ENCODE measurements around the gene TMEFF2. TPM values are rescaled to one million over a fixed set of nuclear protein-coding genes. Genes with fewer than 3 reads are reported as not detected.

The TMEFF2 gene
- total and polyA plus RNA-seq, 2 of the 4 experiments (the other 2 are of a cell fraction), result 1.3 to 3.0 TPM

DNA sequence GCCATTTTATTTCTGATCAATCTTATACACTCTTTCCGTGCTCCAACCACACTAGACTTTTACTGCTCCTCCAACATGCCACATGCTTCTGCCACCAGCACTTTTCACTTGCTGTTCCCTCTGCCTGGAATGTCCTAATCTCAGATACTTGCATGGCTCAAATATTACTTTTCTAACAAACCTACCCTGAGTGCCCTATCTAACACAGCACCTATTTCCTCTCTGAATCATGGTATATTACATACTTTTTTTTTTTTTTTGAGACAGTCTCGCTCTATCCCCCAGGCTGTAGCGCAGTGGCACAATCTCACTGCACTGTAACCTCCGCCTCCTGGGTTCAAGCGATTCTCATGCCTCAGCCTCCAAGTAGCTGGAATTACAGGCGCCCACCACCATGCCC lies 181.5 kb downstream of the TMEFF2 start:
- H3K9me1 ChIP-seq (ENCODE audit: insufficient read depth, low read length), result no peaks in the 10 kb centered on the region
- ATAC-seq (ENCODE audit: low read depth) (no peak), DNase-seq (no peak)
- intact Hi-C loops (cut with micrococcal nuclease), result loop anchor here (5.0 kb wide), 2 partner anchors 149 to 201 kb away; no protein-coding TSS in a partner anchor
- H3K23ac ChIP-seq (ENCODE audit: low read depth, low read length), result no peak overlapping the region
- 0 out of 2 replicates have a peak overlapping the region, but pooled peaks have one; percentile 32 for H3K14ac ChIP-seq (replicated peaks; ENCODE audit: low read depth, low read length)
- peak overlapping the region; percentile 37; the same call in 1 of the 2 replicates for H2BK120ac ChIP-seq (ENCODE audit: low read depth, low read length)
- no peaks in the 10 kb centered on the region for H4K20me1 ChIP-seq (ENCODE audit: insufficient read depth, low read length)
- no peak overlapping the region for H3K56ac ChIP-seq (ENCODE audit: extremely low read depth, insufficient read depth, low read length)
- H3K27ac ChIP-seq (ENCODE audit: insufficient read depth, low read length), result no peak overlapping the region
- H3K27me3 ChIP-seq (ENCODE audit: control insufficient read depth, insufficient read depth, low read length), result no peaks in the 10 kb centered on the region
- 90% methylated on average over 2 of the region's 6 CpGs; no CpG with 5 or more reads in 1 of the 2 experiments for WGBS, 2 experiments (ENCODE audit: extremely low coverage in 2 of 2, insufficient read length in 1 of 2)
- ChIA-PET POLR2A (ENCODE audit: unreplicated experiment) (no interaction called here), CTCF (no interaction called here)
- in situ Hi-C loops (cut with MboI; ENCODE audit: low sequenced_read_pairs), result no loop called here
- H3K4me3 ChIP-seq (ENCODE audit: insufficient read depth, low read depth, low read length), result no peak overlapping the region
- dilution Hi-C loops (cut with HindIII; ENCODE audit: low sequenced_read_pairs, unreplicated experiment), result no loop called here
- H2BK5ac ChIP-seq (ENCODE audit: low read depth, low read length, poor library complexity, severe bottlenecking), result no peak overlapping the region
- 0 out of 3 replicates have a peak overlapping the region, but pooled peaks have one; percentile 14 for H2BK15ac ChIP-seq (ENCODE audit: low read depth, low read length)
- H4K8ac ChIP-seq (ENCODE audit: low read depth in 2 of 2, low read length in 2 of 2), result peak overlapping the region in 1 of 2 experiments; percentile 14; a peak in 1 of 4 replicates
- H3K9ac ChIP-seq (ENCODE audit: low read depth, low read length), result no peak overlapping the region; the same call in 1 of the 2 replicates
- H3K79me1 ChIP-seq (ENCODE audit: low read depth in 1 of 2, low read length in 2 of 2), result no peaks in the 10 kb centered on the region
- no peak overlapping the region for H2AFZ ChIP-seq (replicated peaks; ENCODE audit: low read length, poor library complexity)
- H3K36me3 ChIP-seq (ENCODE audit: control insufficient read depth, insufficient read depth, low read length), result no peaks in the 10 kb centered on the region
- peak overlapping the region; percentile 72; the same call in 1 of the 2 replicates for H4K91ac ChIP-seq (ENCODE audit: insufficient read depth, low read depth, low read length)
- H3K9me3 ChIP-seq (ENCODE audit: control insufficient read depth, insufficient read depth, low read length), result no peaks in the 10 kb centered on the region
- H2AK5ac ChIP-seq (ENCODE audit: low read depth, low read length), result peak overlapping the region; percentile 82
- peak overlapping the region; percentile 88 for H3K18ac ChIP-seq (ENCODE audit: low read depth, low read length)
- no peak for TF ChIP-seq MXI1 (IDR thresholded peaks at IDR 0.05; ENCODE audit: borderline replicate concordance, low read depth, low read length)
- TF ChIP-seq, protein P1, sequence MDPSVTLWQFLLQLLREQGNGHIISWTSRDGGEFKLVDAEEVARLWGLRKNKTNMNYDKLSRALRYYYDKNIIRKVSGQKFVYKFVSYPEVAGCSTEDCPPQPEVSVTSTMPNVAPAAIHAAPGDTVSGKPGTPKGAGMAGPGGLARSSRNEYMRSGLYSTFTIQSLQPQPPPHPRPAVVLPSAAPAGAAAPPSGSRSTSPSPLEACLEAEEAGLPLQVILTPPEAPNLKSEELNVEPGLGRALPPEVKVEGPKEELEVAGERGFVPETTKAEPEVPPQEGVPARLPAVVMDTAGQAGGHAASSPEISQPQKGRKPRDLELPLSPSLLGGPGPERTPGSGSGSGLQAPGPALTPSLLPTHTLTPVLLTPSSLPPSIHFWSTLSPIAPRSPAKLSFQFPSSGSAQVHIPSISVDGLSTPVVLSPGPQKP (IDR thresholded peaks at IDR 0.05; ENCODE audit: borderline replicate concordance, low read depth, low read length), result no peak
- TF ChIP-seq CEBPB (IDR thresholded peaks at IDR 0.05; ENCODE audit: low read depth, low read length), result no peak
- no peak for TF ChIP-seq FOS (IDR thresholded peaks at IDR 0.05; ENCODE audit: low read depth, low read length)
- TF ChIP-seq CHD1 (IDR thresholded peaks at IDR 0.05; ENCODE audit: low read depth, low read length), result no peak
- TF ChIP-seq, protein P2, sequence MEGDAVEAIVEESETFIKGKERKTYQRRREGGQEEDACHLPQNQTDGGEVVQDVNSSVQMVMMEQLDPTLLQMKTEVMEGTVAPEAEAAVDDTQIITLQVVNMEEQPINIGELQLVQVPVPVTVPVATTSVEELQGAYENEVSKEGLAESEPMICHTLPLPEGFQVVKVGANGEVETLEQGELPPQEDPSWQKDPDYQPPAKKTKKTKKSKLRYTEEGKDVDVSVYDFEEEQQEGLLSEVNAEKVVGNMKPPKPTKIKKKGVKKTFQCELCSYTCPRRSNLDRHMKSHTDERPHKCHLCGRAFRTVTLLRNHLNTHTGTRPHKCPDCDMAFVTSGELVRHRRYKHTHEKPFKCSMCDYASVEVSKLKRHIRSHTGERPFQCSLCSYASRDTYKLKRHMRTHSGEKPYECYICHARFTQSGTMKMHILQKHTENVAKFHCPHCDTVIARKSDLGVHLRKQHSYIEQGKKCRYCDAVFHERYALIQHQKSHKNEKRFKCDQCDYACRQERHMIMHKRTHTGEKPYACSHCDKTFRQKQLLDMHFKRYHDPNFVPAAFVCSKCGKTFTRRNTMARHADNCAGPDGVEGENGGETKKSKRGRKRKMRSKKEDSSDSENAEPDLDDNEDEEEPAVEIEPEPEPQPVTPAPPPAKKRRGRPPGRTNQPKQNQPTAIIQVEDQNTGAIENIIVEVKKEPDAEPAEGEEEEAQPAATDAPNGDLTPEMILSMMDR (conservative IDR thresholded peaks at IDR 0.05; ENCODE audit: low read depth, low read length), result no peak
- peak overlapping the region; percentile 80 for H4K5ac ChIP-seq (ENCODE audit: low read depth, low read length)
- peak overlapping the region; percentile 63 for H2BK20ac ChIP-seq (ENCODE audit: low read depth, low read length)
- peak overlapping the region; percentile 76 for H3K4ac ChIP-seq (ENCODE audit: low read depth, low read length)
- BruUV-seq (replicated peaks), result no TSS peak
- peaks cover 12% of the 10 kb centered on the region for H3K4me1 ChIP-seq (ENCODE audit: control insufficient read depth, insufficient read depth, low read length)
- H3K4me2 ChIP-seq (ENCODE audit: low read depth, low read length), result no peak overlapping the region
- no peak overlapping the region for H2AK9ac ChIP-seq (replicated peaks; ENCODE audit: low read depth, low read length, poor library complexity)

Measured in IMR-90 (cell line).